Epithelial cell of alveolus of lung (primary cell): ENCODE data around the gene FYTTD1. TPM values are rescaled to one million over a fixed set of nuclear protein-coding genes. Genes with fewer than 3 reads are reported as not detected.

Experiments
- total RNA-seq: library from RNA; depleted of rRNA; stranded (reverse); fragments of >200 nt; gene quantifications from 2 replicates; pipeline ENCODE4 v1.2.1, GENCODE V29; 2015

Gene FYTTD1
- 40.1 and 45.4 TPM in 2 replicates for total RNA-seq

GRCh38 chr3:197749601-197750395 lies at the start of gene FYTTD1:
TSS of gene FYTTD1 (plus strand) at chr3:197749883. CDS start at chr3:197749972, 89 bp downstream.

GRCh38 chr3:197736491-197737318 lies 13.0 kb upstream of the FYTTD1 start, which contains the start of gene RUBCN:
TSS of gene RUBCN (minus strand) at chr3:197736904. CDS start at chr3:197736719, 185 bp downstream.

GRCh38 chr3:197791113-197791891 lies 41.6 kb downstream of the FYTTD1 start, which contains the start of gene LRCH3:
TSS of gene LRCH3 (plus strand) at chr3:197791254. CDS start at chr3:197791279, 25 bp downstream.

Other genes starting within 250 kb of the FYTTD1 start
- 3.7 and 7.0 TPM in 2 replicates for gene BDH1, start 193.9 kb upstream of the FYTTD1 start, total RNA-seq
- gene RUBCN, start 13.0 kb upstream of the FYTTD1 start, total RNA-seq, result 11.0 and 15.6 TPM in 2 replicates
- gene LRCH3, start 41.4 kb downstream of the FYTTD1 start, total RNA-seq, result 19.1 and 27.5 TPM in 2 replicates
- 741 and 927 TPM in 2 replicates for gene RPL35A, start 200.3 kb downstream of the FYTTD1 start, total RNA-seq
- gene LMLN, start 210.3 kb downstream of the FYTTD1 start, total RNA-seq, result 3.4 and 3.9 TPM in 2 replicates